ENCODE results near the gene COL8A2.

The COL8A2 gene

DNA sequence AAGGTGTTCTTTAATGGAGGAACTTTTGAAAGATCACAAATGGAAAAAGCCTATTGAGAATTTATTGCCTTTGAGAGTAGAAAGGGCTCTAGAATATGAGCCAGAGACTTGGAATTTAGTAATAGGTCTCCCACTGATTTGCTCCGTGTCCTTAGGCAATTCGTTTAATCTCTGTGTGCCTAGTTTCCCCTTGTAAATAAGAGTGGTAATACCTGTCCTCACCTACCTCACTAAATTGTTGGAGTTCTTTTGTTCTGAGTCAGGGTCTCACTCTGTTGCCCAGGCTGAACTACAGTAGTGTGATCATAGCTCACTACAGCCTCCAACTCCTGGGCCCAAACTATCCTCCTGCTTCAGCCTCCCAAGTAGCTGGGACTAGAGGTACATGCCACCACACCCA, 56.2 kb downstream of the COL8A2 start:
- TF ChIP-seq, protein P1, sequence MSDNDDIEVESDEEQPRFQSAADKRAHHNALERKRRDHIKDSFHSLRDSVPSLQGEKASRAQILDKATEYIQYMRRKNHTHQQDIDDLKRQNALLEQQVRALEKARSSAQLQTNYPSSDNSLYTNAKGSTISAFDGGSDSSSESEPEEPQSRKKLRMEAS (IDR thresholded peaks at IDR 0.05; ENCODE audit: low read depth, low read length): no peak
- TF ChIP-seq POLR2A (IDR thresholded peaks at IDR 0.05; ENCODE audit: extremely low read depth, insufficient read length) (no peak), MYC (IDR thresholded peaks at IDR 0.05; ENCODE audit: low read depth, low read length) (no peak)
- TF ChIP-seq, protein P2, sequence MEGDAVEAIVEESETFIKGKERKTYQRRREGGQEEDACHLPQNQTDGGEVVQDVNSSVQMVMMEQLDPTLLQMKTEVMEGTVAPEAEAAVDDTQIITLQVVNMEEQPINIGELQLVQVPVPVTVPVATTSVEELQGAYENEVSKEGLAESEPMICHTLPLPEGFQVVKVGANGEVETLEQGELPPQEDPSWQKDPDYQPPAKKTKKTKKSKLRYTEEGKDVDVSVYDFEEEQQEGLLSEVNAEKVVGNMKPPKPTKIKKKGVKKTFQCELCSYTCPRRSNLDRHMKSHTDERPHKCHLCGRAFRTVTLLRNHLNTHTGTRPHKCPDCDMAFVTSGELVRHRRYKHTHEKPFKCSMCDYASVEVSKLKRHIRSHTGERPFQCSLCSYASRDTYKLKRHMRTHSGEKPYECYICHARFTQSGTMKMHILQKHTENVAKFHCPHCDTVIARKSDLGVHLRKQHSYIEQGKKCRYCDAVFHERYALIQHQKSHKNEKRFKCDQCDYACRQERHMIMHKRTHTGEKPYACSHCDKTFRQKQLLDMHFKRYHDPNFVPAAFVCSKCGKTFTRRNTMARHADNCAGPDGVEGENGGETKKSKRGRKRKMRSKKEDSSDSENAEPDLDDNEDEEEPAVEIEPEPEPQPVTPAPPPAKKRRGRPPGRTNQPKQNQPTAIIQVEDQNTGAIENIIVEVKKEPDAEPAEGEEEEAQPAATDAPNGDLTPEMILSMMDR (IDR thresholded peaks at IDR 0.05; ENCODE audit: low read depth, low read length): no peak
- no peak for DNase-seq (ENCODE audit: low read depth)
- no peak overlapping the region for H3K4me3 ChIP-seq (ENCODE audit: low read depth, low read length)

DNA sequence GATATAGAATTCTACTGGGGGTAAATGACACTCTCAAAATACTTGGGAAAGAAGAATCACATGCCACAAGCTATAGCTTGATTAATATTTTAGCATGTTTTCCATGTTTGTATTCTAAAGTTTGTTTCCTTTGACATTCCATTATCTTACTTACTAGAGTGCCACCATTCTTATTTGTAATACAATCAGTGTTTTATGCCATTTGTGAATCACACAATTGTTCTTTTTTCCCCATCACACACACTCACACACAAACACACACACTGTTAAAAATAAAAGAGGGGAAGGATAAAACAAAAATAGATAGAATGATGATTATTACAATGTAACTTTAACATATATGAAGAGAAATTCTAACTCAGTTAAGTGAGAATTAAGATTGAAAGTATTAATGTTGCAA, 57.2 kb downstream of the COL8A2 start:
- DNase-seq (ENCODE audit: low read depth): no peak
- TF ChIP-seq, protein P2 (IDR thresholded peaks at IDR 0.05; ENCODE audit: low read depth, low read length): no peak
- TF ChIP-seq POLR2A (IDR thresholded peaks at IDR 0.05; ENCODE audit: extremely low read depth, insufficient read length): no peak
- TF ChIP-seq MYC (IDR thresholded peaks at IDR 0.05; ENCODE audit: low read depth, low read length): no peak
- TF ChIP-seq, protein P1 (IDR thresholded peaks at IDR 0.05; ENCODE audit: low read depth, low read length): no peak
- no peak overlapping the region for H3K4me3 ChIP-seq (ENCODE audit: low read depth, low read length)

DNA sequence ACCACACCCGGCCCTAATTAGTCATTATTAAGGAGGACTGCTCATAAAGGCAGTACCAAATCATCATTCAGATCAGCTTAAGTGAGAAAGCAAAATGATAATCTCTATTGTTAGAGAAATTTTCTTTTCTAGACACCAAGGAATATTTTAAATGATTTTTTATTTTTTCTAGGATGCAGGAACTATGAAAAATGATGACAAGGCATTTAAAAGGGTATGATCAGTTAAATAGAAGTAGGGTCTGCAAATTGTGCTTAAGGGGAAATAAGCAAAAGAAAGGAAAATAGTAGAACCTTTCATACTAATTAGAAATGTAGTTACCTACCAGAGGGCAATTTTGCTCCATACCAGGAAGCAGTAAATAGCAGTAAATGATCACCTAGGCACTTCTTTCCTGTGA, 62.7 kb downstream of the COL8A2 start:
- no peak for DNase-seq (ENCODE audit: low read depth)
- TF ChIP-seq POLR2A (IDR thresholded peaks at IDR 0.05; ENCODE audit: extremely low read depth, insufficient read length) (no peak), MYC (IDR thresholded peaks at IDR 0.05; ENCODE audit: low read depth, low read length) (no peak)
- TF ChIP-seq, protein P1 (IDR thresholded peaks at IDR 0.05; ENCODE audit: low read depth, low read length): no peak
- TF ChIP-seq, protein P2 (IDR thresholded peaks at IDR 0.05; ENCODE audit: low read depth, low read length): no peak
- H3K4me3 ChIP-seq (ENCODE audit: low read depth, low read length): no peak overlapping the region

DNA sequence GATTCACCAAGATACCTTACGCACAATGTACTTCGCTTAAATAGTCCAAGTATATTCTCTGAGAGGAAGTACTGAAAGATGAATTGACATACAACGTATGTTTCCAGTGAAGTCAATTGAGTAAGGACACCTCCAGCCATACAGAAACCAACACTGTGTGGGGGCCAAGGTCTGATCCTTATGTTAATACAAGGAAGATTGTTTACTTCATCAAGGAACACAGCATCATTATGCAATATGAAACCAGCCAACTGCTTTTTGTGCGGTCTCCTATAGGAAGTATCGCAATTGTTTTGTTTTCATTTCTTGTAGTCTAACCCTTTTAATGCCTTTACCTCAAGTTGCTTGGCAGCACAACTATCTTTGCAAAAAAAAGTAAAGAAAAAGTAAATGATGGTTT, 69.3 kb downstream of the COL8A2 start:
- peak; percentile 50 for DNase-seq (ENCODE audit: low read depth)
- no peak overlapping the region for H3K4me3 ChIP-seq (ENCODE audit: low read depth, low read length)
- TF ChIP-seq, protein P2 (IDR thresholded peaks at IDR 0.05; ENCODE audit: low read depth, low read length): no peak
- TF ChIP-seq MYC (IDR thresholded peaks at IDR 0.05; ENCODE audit: low read depth, low read length) (no peak), POLR2A (IDR thresholded peaks at IDR 0.05; ENCODE audit: extremely low read depth, insufficient read length) (no peak)
- TF ChIP-seq, protein P1 (IDR thresholded peaks at IDR 0.05; ENCODE audit: low read depth, low read length): no peak

DNA sequence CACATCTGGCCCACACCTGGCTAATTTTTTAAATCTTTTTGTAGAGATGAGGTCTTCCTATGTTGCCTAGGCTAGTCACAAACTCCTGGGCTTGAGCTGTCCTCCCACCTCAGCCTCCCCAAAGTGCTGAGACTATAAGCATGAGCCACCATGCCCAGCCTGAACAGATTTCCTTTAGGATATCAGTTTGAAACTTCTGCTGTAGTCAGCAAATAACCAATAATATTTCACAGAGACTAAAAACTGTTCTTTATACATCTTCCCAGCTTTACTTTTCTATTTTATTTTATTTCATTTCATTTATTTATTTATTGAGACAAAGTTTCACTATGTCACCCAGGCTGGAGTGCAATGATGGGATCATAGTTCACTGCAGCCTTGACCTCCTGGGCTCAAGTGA, 71.0 kb downstream of the COL8A2 start:
- H3K4me3 ChIP-seq (ENCODE audit: low read depth, low read length): no peak overlapping the region
- no peak for DNase-seq (ENCODE audit: low read depth)
- TF ChIP-seq, protein P2 (IDR thresholded peaks at IDR 0.05; ENCODE audit: low read depth, low read length): no peak
- TF ChIP-seq MYC (IDR thresholded peaks at IDR 0.05; ENCODE audit: low read depth, low read length) (no peak), POLR2A (IDR thresholded peaks at IDR 0.05; ENCODE audit: extremely low read depth, insufficient read length) (no peak)
- TF ChIP-seq, protein P1 (IDR thresholded peaks at IDR 0.05; ENCODE audit: low read depth, low read length): no peak

DNA sequence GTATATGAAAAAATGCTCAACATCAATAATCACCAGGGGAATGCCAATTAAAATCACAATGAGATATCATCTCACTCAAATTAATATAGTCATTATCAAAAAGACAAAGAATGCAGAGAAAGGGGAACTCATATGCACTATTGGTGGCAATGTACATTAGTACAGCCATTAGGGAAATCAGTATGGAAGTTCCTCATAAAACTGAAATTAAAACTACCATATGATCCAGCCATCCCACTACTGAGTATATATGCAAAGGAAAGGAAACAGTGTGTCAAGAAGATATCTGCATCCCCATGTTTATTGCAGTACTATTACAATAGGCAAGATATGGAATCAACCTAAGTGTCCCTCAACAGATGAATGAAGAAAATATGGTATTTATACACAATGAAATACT, 73.2 kb downstream of the COL8A2 start:
- no peak for DNase-seq (ENCODE audit: low read depth)
- TF ChIP-seq, protein P1 (IDR thresholded peaks at IDR 0.05; ENCODE audit: low read depth, low read length): no peak
- TF ChIP-seq, protein P2 (IDR thresholded peaks at IDR 0.05; ENCODE audit: low read depth, low read length): no peak
- TF ChIP-seq MYC (IDR thresholded peaks at IDR 0.05; ENCODE audit: low read depth, low read length): no peak
- no peak for TF ChIP-seq POLR2A (IDR thresholded peaks at IDR 0.05; ENCODE audit: extremely low read depth, insufficient read length)
- H3K4me3 ChIP-seq (ENCODE audit: low read depth, low read length): no peak overlapping the region
